GM23248 (cell line): Measurements from ENCODE around the gene BPIFA3. TPM values are rescaled to one million over a fixed set of nuclear protein-coding genes. Genes with fewer than 3 reads are reported as not detected.

Experiments used
- DNase-seq: peaks from one replicate; pipeline ENCODE4 v3.0.0-alpha.2; 2015
- H2AFZ ChIP-seq: fragments of 200-600 bp; sonication (generic); 2 replicates; pipeline ENCODE4 v1.6.1; 2016; ENCODE audit warnings: antibody characterized with exemption
- H3F3A ChIP-seq: fragments of 200-600 bp; sonication (generic); 2 replicates; pipeline ENCODE4 v1.6.1; 2016; ENCODE audit warnings: mild to moderate bottlenecking, antibody characterized with exemption, mixed run types; ENCODE audit not compliant: insufficient read depth
- H3K27ac ChIP-seq: fragments of 200-600 bp; sonication (generic); 2 replicates; pipeline ENCODE4 v1.5.1; 2016; ENCODE audit warnings: mild to moderate bottlenecking
- H3K27me3 ChIP-seq: fragments of 200-600 bp; sonication (generic); replicated peaks from 2 replicates; pipeline ENCODE4 v1.6.1; 2016; ENCODE audit warnings: mild to moderate bottlenecking; ENCODE audit not compliant: insufficient read depth
- H3K36me3 ChIP-seq: fragments of 200-600 bp; sonication (generic); 2 replicates; pipeline ENCODE4 v1.6.1; 2016; ENCODE audit warnings: low read depth, mild to moderate bottlenecking
- H3K4me1 ChIP-seq: fragments of 200-600 bp; sonication (generic); 2 replicates; pipeline ENCODE4 v1.6.1; 2016; ENCODE audit warnings: mild to moderate bottlenecking; ENCODE audit not compliant: insufficient read depth
- H3K4me2 ChIP-seq: fragments of 200-600 bp; sonication (generic); one replicate; pipeline ENCODE4 v1.6.1; 2016; ENCODE audit warnings: mild to moderate bottlenecking; ENCODE audit not compliant: unreplicated experiment
- H3K4me3 ChIP-seq: fragments of 200-600 bp; sonication (generic); 2 replicates; pipeline ENCODE4 v1.5.1; 2016; ENCODE audit warnings: mild to moderate bottlenecking
- H3K79me2 ChIP-seq: fragments of 200-600 bp; sonication (generic); 2 replicates; pipeline ENCODE4 v1.6.1; 2016; ENCODE audit warnings: mild to moderate bottlenecking; ENCODE audit not compliant: insufficient read depth
- H3K9ac ChIP-seq: fragments of 200-600 bp; sonication (generic); 2 replicates; pipeline ENCODE4 v1.6.1; 2016; ENCODE audit warnings: mild to moderate bottlenecking
- H3K9me2 ChIP-seq: fragments of 200-600 bp; sonication (generic); 2 replicates; pipeline ENCODE4 v1.6.1; 2016; ENCODE audit warnings: mixed run types, mild to moderate bottlenecking, moderate library complexity; ENCODE audit not compliant: insufficient read depth
- H3K9me3 ChIP-seq: fragments of 200-600 bp; sonication (generic); one replicate; pipeline ENCODE4 v1.6.1; 2017; ENCODE audit warnings: low read depth
- H4K20me1 ChIP-seq: fragments of 200-600 bp; sonication (generic); 2 replicates; pipeline ENCODE4 v1.6.0; 2016; ENCODE audit not compliant: insufficient read depth
- EZH2 ChIP-seq: fragments of 200-600 bp; sonication (generic); IDR thresholded peaks from 2 replicates; pipeline ENCODE4 v1.6.1; 2018; ENCODE audit warnings: antibody characterized with exemption, mild to moderate bottlenecking; ENCODE audit not compliant: insufficient read depth, poor library complexity, severe bottlenecking
- EZH2phosphoT487 ChIP-seq: fragments of 200-600 bp; sonication (generic); IDR thresholded peaks from 2 replicates; pipeline ENCODE4 v1.6.1; 2018; ENCODE audit warnings: antibody characterized with exemption, moderate library complexity, mild to moderate bottlenecking, low read depth; ENCODE audit not compliant: insufficient read depth
- WGBS, 2 experiments: methylation state at CpG; one replicate each; pipeline ENCODE4 v1.1.6; 2015 to 2017; ENCODE audit warnings: low lambda C conversion rate in 2 of 2, low coverage in 1 of 2; ENCODE audit errors: missing lambda C conversion rate in 2 of 2; 5-methylcytosine and 5-hydroxymethylcytosine counted together
- in situ Hi-C: fragments of 300-500 bp; cut with MboI; formaldehyde crosslinking; loops from 2 replicates; pipeline ENCODE4 v1.15.0; 2020
- polyA plus RNA-seq: library from polyadenylated mRNA; unstranded; fragments of >200 nt; fragmentation: Nextera tagmentation; extraction: Ambion mirVana; gene quantifications from 2 replicates; pipeline ENCODE4 v1.2.1, GENCODE V29; 2016
- total RNA-seq: library from RNA; depleted of rRNA; stranded (reverse); fragments of >200 nt; shearing (Covaris generic); gene quantifications from 2 replicates; pipeline ENCODE4 v1.2.3, GENCODE V29; 2014

The BPIFA3 gene
- total and polyA plus RNA-seq, 2 experiments from 2014 or later, result not detected

GRCh38 chr20:33203444-33203843 is 13.7 kb upstream of the BPIFA3 start:
- no peak overlapping the region for H3K9ac ChIP-seq
- H3K9me2 ChIP-seq, result no peaks in the 10 kb centered on the region
- H3K36me3 ChIP-seq, result no peaks in the 10 kb centered on the region
- H3K4me1 ChIP-seq, result no peaks in the 10 kb centered on the region
- no peak overlapping the region for H3K27ac ChIP-seq
- no peaks in the 10 kb centered on the region for H4K20me1 ChIP-seq
- no peaks in the 10 kb centered on the region for H3K79me2 ChIP-seq
- WGBS, 2 experiments, result 31 to 43% methylated on average over 3 of the region's 3 CpGs
- no peak for DNase-seq
- H3F3A ChIP-seq, result no peaks in the 10 kb centered on the region
- H3K27me3 ChIP-seq, result peaks cover 12% of the 10 kb centered on the region; the same call in 1 of the 2 replicates
- H3K9me3 ChIP-seq, result no peaks in the 10 kb centered on the region
- no peak overlapping the region for H3K4me3 ChIP-seq
- in situ Hi-C loops, result no loop called here
- TF ChIP-seq EZH2, result no peak
- no peak overlapping the region for H2AFZ ChIP-seq
- no peak overlapping the region for H3K4me2 ChIP-seq

- Histone ChIP-seq H3K4me3 (no peak overlapping the region), H4K20me1 (no peaks in the 10 kb centered on the region), H3K79me2 (no peaks in the 10 kb centered on the region), H3K4me2 (no peak overlapping the region), H3K27ac (no peak overlapping the region), H3K27me3 (peaks cover 23% of the 10 kb centered on the region), H3K9me3 (no peaks in the 10 kb centered on the region), H3K9ac (no peak overlapping the region), H2AFZ (no peak overlapping the region), H3F3A (no peaks in the 10 kb centered on the region), H3K4me1 (no peaks in the 10 kb centered on the region), H3K9me2 (no peaks in the 10 kb centered on the region), H3K36me3 (no peaks in the 10 kb centered on the region)
- DNase-seq, result peak; percentile 78
- 2 to 6% methylated on average over 13 of the region's 13 CpGs for WGBS, 2 experiments
- TF ChIP-seq EZH2 (no peak), EZH2phosphoT487 (no peak)
- in situ Hi-C loops, result no loop called here
Measured at GRCh38 chr20:33209789-33210188, 7.4 kb upstream of the BPIFA3 start.

DNA sequence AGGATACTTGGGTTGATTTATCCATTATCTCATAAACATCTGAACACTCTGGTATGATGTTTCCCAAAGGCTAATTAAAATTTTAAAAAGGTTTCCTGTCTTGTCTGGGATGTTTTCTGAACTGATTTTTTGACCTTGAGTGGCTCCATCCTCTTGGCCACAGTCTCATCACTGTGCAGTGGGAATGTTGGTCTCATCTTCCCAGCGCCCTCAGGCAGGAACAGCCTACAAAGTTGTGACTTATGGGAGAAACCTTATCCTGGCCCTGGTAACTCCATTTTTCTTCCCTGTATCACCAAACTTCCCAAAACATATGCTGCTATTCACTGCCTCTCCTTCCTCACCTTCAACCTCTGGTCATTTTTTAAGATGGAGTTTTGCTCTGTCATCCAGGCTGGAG is 6.8 kb upstream of the BPIFA3 start:
- peaks cover 23% of the 10 kb centered on the region for H3K27me3 ChIP-seq
- in situ Hi-C loops, result no loop called here
- H3K4me3 ChIP-seq, result no peak overlapping the region
- no peak overlapping the region for H2AFZ ChIP-seq
- WGBS, 2 experiments, result 0 to 5% methylated on average over 1 of the region's 1 CpG
- no peaks in the 10 kb centered on the region for H4K20me1 ChIP-seq
- H3K9me3 ChIP-seq, result no peaks in the 10 kb centered on the region
- no peaks in the 10 kb centered on the region for H3K79me2 ChIP-seq
- no peak overlapping the region for H3K27ac ChIP-seq
- H3K4me1 ChIP-seq, result no peaks in the 10 kb centered on the region
- no peaks in the 10 kb centered on the region for H3K9me2 ChIP-seq
- no peak overlapping the region for H3K4me2 ChIP-seq
- DNase-seq, result no peak
- H3K9ac ChIP-seq, result no peak overlapping the region
- no peaks in the 10 kb centered on the region for H3K36me3 ChIP-seq
- H3F3A ChIP-seq, result no peaks in the 10 kb centered on the region
- TF ChIP-seq EZH2phosphoT487, result no peak
- TF ChIP-seq EZH2, result no peak

DNA sequence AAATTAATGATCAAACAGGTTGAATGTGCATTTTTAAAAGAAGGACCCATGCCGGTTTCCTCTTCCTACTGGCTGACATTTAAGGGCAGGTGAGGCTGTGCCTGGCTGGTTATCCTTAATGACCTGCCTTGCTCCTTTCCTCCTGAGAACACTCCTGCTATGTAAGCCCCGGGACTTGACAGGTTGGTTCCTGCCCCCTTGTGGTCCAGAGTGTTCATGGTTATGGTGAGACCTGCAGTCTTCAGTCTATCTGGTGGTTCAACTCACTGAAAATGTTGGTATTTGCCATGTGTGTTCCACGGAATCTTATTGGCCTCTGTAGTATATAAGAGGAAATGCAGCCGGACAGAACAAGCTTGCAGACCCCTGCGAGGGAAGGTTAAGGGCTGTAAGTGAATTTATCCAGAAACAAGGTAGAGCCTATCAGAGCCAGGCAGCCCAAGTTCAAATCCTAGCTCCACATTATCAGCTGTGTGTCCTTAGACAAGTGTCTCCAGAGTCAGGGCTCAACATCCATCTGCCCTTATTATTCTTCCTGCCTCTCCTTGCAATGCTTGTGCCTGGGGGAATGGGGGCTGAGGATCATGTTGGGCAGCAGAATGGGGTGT is 5.2 kb upstream of the BPIFA3 start:
- DNase-seq, result peak; percentile 53
- H3K4me3 ChIP-seq, result no peak overlapping the region
- H3K79me2 ChIP-seq, result no peaks in the 10 kb centered on the region
- H2AFZ ChIP-seq, result no peak overlapping the region
- WGBS, 2 experiments, result 9% methylated on average over 5 of the region's 5 CpGs
- H3K9me2 ChIP-seq, result no peaks in the 10 kb centered on the region
- no peaks in the 10 kb centered on the region for H3K4me1 ChIP-seq
- in situ Hi-C loops, result no loop called here
- no peak overlapping the region for H3K9ac ChIP-seq
- no peaks in the 10 kb centered on the region for H3K36me3 ChIP-seq
- no peaks in the 10 kb centered on the region for H3F3A ChIP-seq
- no peaks in the 10 kb centered on the region for H4K20me1 ChIP-seq
- no peak for TF ChIP-seq EZH2phosphoT487
- no peak for TF ChIP-seq EZH2
- no peaks in the 10 kb centered on the region for H3K9me3 ChIP-seq
- peaks cover 19% of the 10 kb centered on the region for H3K27me3 ChIP-seq
- no peak overlapping the region for H3K4me2 ChIP-seq
- no peak overlapping the region for H3K27ac ChIP-seq

- H3K4me3 ChIP-seq, result no peak overlapping the region
- no peaks in the 10 kb centered on the region for H3K36me3 ChIP-seq
- no peak overlapping the region for H2AFZ ChIP-seq
- no peak for DNase-seq
- no peak overlapping the region for H3K27ac ChIP-seq
- H3K27me3 ChIP-seq, result peaks cover 19% of the 10 kb centered on the region; the same call in 1 of the 2 replicates
- no peak overlapping the region for H3K9ac ChIP-seq
- no peaks in the 10 kb centered on the region for H3K9me3 ChIP-seq
- no peak overlapping the region for H3K4me2 ChIP-seq
- in situ Hi-C loops, result no loop called here
- no peaks in the 10 kb centered on the region for H3K79me2 ChIP-seq
- no peaks in the 10 kb centered on the region for H4K20me1 ChIP-seq
- TF ChIP-seq EZH2phosphoT487 (no peak), EZH2 (no peak)
- H3K9me2 ChIP-seq, result no peaks in the 10 kb centered on the region
- no peaks in the 10 kb centered on the region for H3F3A ChIP-seq
- H3K4me1 ChIP-seq, result no peaks in the 10 kb centered on the region
- 32 to 34% methylated on average over 4 of the region's 4 CpGs for WGBS, 2 experiments
Measured at GRCh38 chr20:33224399-33224798, 7.2 kb downstream of the BPIFA3 start.
